Transverse colon (tissue), 4 donors: ENCODE results near the gene PTCD1.

Experiments
- CTCF ChIP-seq, 5 experiments: fragments of 200-600 bp in 3 of 5; fragments of 450-650 bp in 2 of 5; sonication (generic) in 3 of 5; IDR thresholded peaks; 1 replicate in 2 of 5; 2 replicates in 3 of 5; pipeline ENCODE4 v1.5.1; 2016 to 2017; ENCODE audit warnings: antibody characterized with exemption in 5 of 5, inconsistent platforms in 3 of 5, mild to moderate bottlenecking in 2 of 5, moderate library complexity in 1 of 5
- POLR2AphosphoS5 ChIP-seq, 3 donors: sonication (generic); formaldehyde crosslinking; IDR thresholded peaks; one replicate each; pipeline ENCODE4 v1.6.1; 2016; ENCODE audit warnings: antibody characterized with exemption in 3 of 3

GRCh38 chr7:99422625-99423024, 16.0 kb downstream of the PTCD1 start:
- no peak for TF ChIP-seq CTCF (IDR thresholded peaks at IDR 0.05)
- TF ChIP-seq POLR2AphosphoS5 (IDR thresholded peaks at IDR 0.05) = no peak
